A673 (cell line): Measurements from ENCODE around the gene TEAD3. TPM values are rescaled to one million over a fixed set of nuclear protein-coding genes. Genes with fewer than 3 reads are reported as not detected.

Experiments
- BruUV-seq: library from RNA; stranded (reverse); fragments of 400-500 nt; replicated peaks from 2 replicates; lab custom pipeline; 2021; lab: Mats Ljungman, UMichigan
- CTCF ChIA-PET: fragments of 300-600 bp; sonication (Branson Sonifier 250); formaldehyde crosslinking; loops from one replicate; lab custom pipeline; 2022; ENCODE audit warnings: antibody characterized with exemption; lab: Charles Lee
- POLR2A ChIA-PET: fragments of 300-600 bp; sonication (Branson Sonifier 250); formaldehyde crosslinking; loops from one replicate; lab custom pipeline; 2022; ENCODE audit warnings: antibody characterized with exemption; ENCODE audit not compliant: low non-redundant PET; lab: Charles Lee
- DNase-seq: peaks from one replicate; pipeline ENCODE4 v3.0.0-alpha.2; 2015; ENCODE audit warnings: low spot score
- H3K27ac ChIP-seq: fragments of 200-600 bp; sonication (generic); 2 replicates; pipeline ENCODE4 v1.5.1; 2016; ENCODE audit warnings: mixed run types, low read depth, mild to moderate bottlenecking, mixed read lengths, antibody characterized with exemption, low read length; ENCODE audit not compliant: poor library complexity, severe bottlenecking
- H3K27me3 ChIP-seq: fragments of 200-600 bp; sonication (generic); replicated peaks from 2 replicates; pipeline ENCODE4 v1.6.1; 2017; ENCODE audit warnings: mixed run types, low read depth, mild to moderate bottlenecking, mixed read lengths, antibody characterized with exemption, low read length; ENCODE audit not compliant: insufficient read depth, poor library complexity
- H3K36me3 ChIP-seq: fragments of 200-600 bp; sonication (generic); 2 replicates; pipeline ENCODE4 v1.6.1; 2016; ENCODE audit warnings: mixed run types, mild to moderate bottlenecking, mixed read lengths, antibody characterized with exemption, low read length; ENCODE audit not compliant: insufficient read depth, poor library complexity, severe bottlenecking
- H3K4me1 ChIP-seq: fragments of 200-600 bp; sonication (generic); 2 replicates; pipeline ENCODE4 v1.6.1; 2017; ENCODE audit warnings: mixed run types, mild to moderate bottlenecking, mixed read lengths, antibody characterized with exemption, low read length; ENCODE audit not compliant: insufficient read depth, poor library complexity, severe bottlenecking
- H3K4me3 ChIP-seq: fragments of 200-600 bp; sonication (generic); 2 replicates; pipeline ENCODE4 v1.5.1; 2016; ENCODE audit warnings: low read depth, mixed run types, mild to moderate bottlenecking, mixed read lengths, low read length; ENCODE audit not compliant: poor library complexity, severe bottlenecking
- H3K9me3 ChIP-seq: fragments of 200-600 bp; sonication (generic); 2 replicates; pipeline ENCODE4 v1.6.1; 2016; ENCODE audit warnings: mixed run types, low read depth, mild to moderate bottlenecking, mixed read lengths, antibody characterized with exemption, low read length; ENCODE audit not compliant: poor library complexity, severe bottlenecking
- CTCF ChIP-seq: fragments of 300-800, 200-600 bp; sonication (generic); conservative IDR thresholded peaks from 2 replicates; pipeline ENCODE4 v1.5.1; 2017; ENCODE audit warnings: low read depth, mild to moderate bottlenecking, antibody characterized with exemption, low read length, moderate library complexity, mixed read lengths
- EZH2 ChIP-seq: fragments of 200-600 bp; sonication (generic); IDR thresholded peaks from 2 replicates; pipeline ENCODE4 v1.6.1; 2017; ENCODE audit warnings: borderline replicate concordance, low read depth, mild to moderate bottlenecking, mixed read lengths, antibody characterized with exemption, low read length; ENCODE audit not compliant: poor library complexity, severe bottlenecking
- intact Hi-C: fragments of 100-400 bp; cut with micrococcal nuclease; formaldehyde crosslinking; loops from one replicate; pipeline ENCODE4 v1.10.0; 2022; ENCODE audit not compliant: unreplicated experiment
- total RNA-seq: library from RNA; stranded (reverse); gene quantifications from 2 replicates; pipeline ENCODE4 v1.2.3, GENCODE V29; 2021

TEAD3 gene
- total RNA-seq, 1 experiment from 2014 or later: 10.3 TPM

DNA sequence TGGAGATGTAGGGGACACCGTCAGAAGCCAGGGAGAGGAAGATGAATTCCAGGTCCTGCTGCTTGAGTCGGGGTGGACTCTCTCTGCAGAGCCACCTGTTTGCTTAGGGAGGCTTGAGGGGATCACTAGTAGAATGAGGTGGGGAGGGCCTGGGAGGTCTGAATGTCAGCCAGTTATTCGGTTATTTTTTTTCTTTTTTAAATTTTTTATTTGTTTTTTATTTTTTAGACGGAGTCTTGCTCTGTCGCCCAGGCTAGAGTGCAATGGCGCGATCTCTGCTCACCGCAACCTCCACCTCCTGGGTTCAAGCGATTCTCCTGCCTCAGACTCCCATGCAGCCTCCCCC lies 8.4 kb downstream of the TEAD3 start:
- BruUV-seq: no TSS peak
- POLR2A ChIA-PET: no interaction called here
- no peak for TF ChIP-seq EZH2
- intact Hi-C loops: no loop called here
- CTCF ChIA-PET: no interaction called here
- Histone ChIP-seq H3K27ac (no peak overlapping the region), H3K4me3 (no peak overlapping the region), H3K36me3 (no peaks in the 10 kb centered on the region), H3K27me3 (no peaks in the 10 kb centered on the region), H3K9me3 (no peaks in the 10 kb centered on the region), H3K4me1 (peaks cover 64% of the 10 kb centered on the region)
- DNase-seq: no peak

GRCh38 chr6:35487658-35488516 lies 9.0 kb downstream of the TEAD3 start:
- ChIA-PET POLR2A (interaction anchor here (0.6 kb wide), 1 partner anchor 234 kb away, joined by 4 read pairs; no protein-coding TSS in a partner anchor), CTCF (interaction anchor here (0.6 kb wide), 1 partner anchor 10 kb away, joined by 9 read pairs; no protein-coding TSS in a partner anchor)
- intact Hi-C loops: no loop called here

GRCh38 chr6:35486005-35486925 lies 10.6 kb downstream of the TEAD3 start:
- Histone ChIP-seq H3K4me1 (peaks cover 42% of the 10 kb centered on the region), H3K4me3 (no peak overlapping the region), H3K27me3 (no peaks in the 10 kb centered on the region), H3K27ac (no peak overlapping the region), H3K36me3 (no peaks in the 10 kb centered on the region), H3K9me3 (no peaks in the 10 kb centered on the region)
- no TSS peak for BruUV-seq
- POLR2A ChIA-PET: no interaction called here
- DNase-seq: no peak
- intact Hi-C loops: no loop called here
- CTCF ChIA-PET: no interaction called here
- TF ChIP-seq CTCF: no peak
- TF ChIP-seq EZH2: no peak

More at GRCh38 chr6:35487658-35488516, 9.0 kb downstream of the TEAD3 start:
- Histone ChIP-seq H3K27ac (peak overlapping the region; percentile 28), H3K36me3 (no peaks in the 10 kb centered on the region), H3K4me1 (peaks cover 58% of the 10 kb centered on the region), H3K27me3 (no peaks in the 10 kb centered on the region), H3K4me3 (no peak overlapping the region), H3K9me3 (no peaks in the 10 kb centered on the region)
- no peak for DNase-seq
- TF ChIP-seq EZH2: no peak
- TF ChIP-seq CTCF: no peak
- BruUV-seq: no TSS peak
